ENCODE data around the gene FAM168B.

FAM168B gene

GRCh38 chr2:131014141-131014540 is 79.1 kb downstream of the FAM168B start:
- DNase-seq: no peak

GRCh38 chr2:131011486-131011885 is 81.8 kb downstream of the FAM168B start:
- DNase-seq: no peak

GRCh38 chr2:131010566-131010965 is 82.7 kb downstream of the FAM168B start:
- DNase-seq: no peak

- DNase-seq: no peak
These were observed 83.4 kb downstream of the FAM168B start for GRCh38 chr2:131009713-131010475.

- no peak for DNase-seq
These were observed 84.3 kb downstream of the FAM168B start for GRCh38 chr2:131008967-131009366.

- DNase-seq: no peak
These were observed 86.7 kb downstream of the FAM168B start for GRCh38 chr2:131006561-131006960.

GRCh38 chr2:131005216-131005935 is 87.9 kb downstream of the FAM168B start:
- DNase-seq: no peak

GRCh38 chr2:131004446-131005209 is 88.6 kb downstream of the FAM168B start:
- DNase-seq: no peak

GRCh38 chr2:130998561-130998960 is 94.7 kb downstream of the FAM168B start:
- DNase-seq: no peak
